Vagina (tissue), 2 donors: Measurements from ENCODE around the gene ZNF358.

Experiments used
- CTCF ChIP-seq, 3 experiments: fragments of 450-650 bp in 2 of 3; fragments of 200-600 bp in 1 of 3; sonication (generic) in 1 of 3; IDR thresholded peaks; one replicate each; pipeline ENCODE4 v1.5.1; 2017 to 2019; ENCODE audit warnings: antibody characterized with exemption in 3 of 3, mild to moderate bottlenecking in 2 of 3, moderate library complexity in 2 of 3
- POLR2AphosphoS5 ChIP-seq, 2 donors: sonication (generic); formaldehyde crosslinking; IDR thresholded peaks; one replicate each; pipeline ENCODE4 v1.9.0; 2017; ENCODE audit warnings: antibody characterized with exemption in 2 of 2, mild to moderate bottlenecking in 2 of 2, low read depth in 1 of 2; ENCODE audit not compliant: insufficient read depth in 1 of 2

DNA sequence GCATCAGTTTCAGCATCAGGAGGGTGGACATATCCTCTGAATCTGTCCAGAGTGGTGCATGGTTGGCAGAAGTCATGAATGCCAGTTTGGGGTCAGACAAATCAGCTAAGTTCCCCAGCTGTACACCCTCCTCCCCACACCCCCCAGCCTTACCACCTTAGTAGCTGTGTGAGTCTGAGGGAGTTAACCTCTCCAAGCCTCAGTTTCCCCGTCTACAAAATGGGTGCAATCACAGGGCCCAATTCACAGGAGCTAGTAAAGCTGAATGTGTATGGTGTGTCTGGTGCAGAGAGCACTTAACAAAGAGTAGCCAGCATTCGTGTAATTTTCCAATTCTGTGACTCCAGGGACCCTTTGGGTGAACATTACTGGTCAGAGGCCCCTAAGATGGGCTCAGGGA is 13.4 kb upstream of the ZNF358 start:
- TF ChIP-seq POLR2AphosphoS5 (IDR thresholded peaks at IDR 0.05; ENCODE audit: insufficient read depth in 1 of 2, low read depth in 1 of 2) (no peak), CTCF (IDR thresholded peaks at IDR 0.05) (no peak)
